GM19240 (cell line): Measurements from ENCODE around the gene PROM1.

Source experiments
- DNase-seq: peaks from one replicate; pipeline ENCODE4 v3.0.0; 2011; ENCODE audit warnings: low spot score; ENCODE audit not compliant: insufficient read length

The PROM1 gene

DNA sequence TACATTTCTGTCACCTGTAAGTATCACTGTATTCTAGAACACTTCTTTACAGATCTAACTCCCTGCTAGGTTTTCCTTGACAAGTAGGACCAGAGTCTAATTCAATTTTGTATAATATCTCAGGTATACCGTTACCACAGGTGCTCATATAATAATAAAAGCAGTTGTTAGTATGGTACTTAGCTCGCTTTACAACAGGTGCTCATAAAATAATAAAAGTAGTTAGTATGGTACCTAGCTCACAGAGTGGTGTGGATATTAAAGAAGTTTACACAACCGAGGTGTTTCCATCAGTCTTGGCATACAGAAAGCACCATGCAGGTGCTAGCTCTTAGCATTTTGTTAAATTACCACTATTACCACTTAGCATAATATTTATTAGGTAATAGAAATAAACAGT, 88.0 kb downstream of the PROM1 start:
- DNase-seq = no peak

GRCh38 chr4:15992167-15992485, 91.7 kb downstream of the PROM1 start:
- DNase-seq = no peak

DNA sequence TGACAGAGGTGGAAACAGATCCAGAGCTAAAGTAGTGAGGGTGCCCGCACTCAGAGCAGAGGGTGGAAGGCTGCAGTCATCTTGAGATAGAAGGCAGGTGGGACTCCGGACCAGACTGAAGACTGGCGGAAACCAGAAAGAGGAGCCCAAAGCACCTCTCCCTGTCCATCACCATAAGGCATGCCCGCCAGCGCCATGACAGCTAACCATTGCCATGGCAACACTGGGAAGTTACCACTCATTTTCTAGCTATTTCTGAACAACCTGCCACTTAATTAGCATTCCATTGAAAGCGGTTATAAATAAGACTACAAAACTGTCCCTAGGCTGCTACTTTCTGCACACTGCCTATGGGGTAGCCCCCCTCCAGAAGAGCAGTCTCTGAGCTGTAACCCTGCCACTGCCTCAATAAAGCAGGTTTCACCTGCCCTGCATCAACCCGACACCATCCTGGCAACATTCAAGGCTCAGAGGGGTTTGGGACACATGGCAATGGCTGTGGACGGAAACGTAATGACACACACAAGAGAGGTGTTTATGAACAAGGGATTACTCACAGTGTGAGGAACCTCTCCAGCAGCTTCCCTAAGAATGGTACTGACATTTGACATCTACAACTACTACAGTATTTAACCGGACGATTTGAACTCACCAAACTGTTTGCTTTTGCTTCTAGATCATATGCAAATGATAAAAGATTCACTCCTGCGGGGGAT, 93.1 kb downstream of the PROM1 start:
- no peak for DNase-seq

DNA sequence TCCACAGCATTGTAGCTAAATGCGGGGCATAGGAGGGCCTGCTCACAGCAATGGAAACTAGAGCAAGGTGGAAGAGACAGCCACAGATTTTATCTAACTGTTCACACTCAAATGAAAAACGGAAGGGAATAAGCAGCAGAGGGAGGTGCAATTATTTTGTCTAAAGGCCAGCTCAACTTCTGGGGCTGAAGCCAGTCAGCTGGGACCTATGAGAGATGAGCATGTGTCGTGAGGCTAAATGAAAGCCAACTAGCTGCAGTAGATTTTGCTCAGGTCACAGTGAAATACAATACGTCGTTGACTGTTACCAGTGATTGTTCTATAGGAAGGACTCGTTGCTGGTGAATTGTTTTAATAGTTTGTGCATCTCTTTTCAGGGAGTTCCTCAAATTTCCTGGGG, 94.4 kb downstream of the PROM1 start:
- no peak for DNase-seq

DNA sequence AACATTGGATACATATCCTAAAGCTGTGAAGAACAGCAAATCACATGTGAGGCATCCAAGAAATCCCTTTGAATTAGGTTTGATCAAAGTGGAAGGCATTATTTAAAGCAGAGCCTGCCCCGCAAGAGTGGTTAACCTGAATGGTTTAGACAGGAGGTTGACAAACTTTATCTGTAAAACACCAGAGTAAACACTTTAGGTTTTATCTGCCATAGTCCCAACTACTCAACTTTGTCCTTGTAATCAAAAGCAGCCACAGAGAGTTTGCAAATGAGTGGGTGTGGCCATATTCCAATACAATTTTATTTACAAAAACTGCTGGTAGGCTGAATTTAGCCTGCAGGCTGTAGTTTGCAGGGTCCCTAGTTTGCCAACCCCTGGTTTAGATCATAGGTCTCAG, 95.6 kb downstream of the PROM1 start:
- no peak for DNase-seq

DNA sequence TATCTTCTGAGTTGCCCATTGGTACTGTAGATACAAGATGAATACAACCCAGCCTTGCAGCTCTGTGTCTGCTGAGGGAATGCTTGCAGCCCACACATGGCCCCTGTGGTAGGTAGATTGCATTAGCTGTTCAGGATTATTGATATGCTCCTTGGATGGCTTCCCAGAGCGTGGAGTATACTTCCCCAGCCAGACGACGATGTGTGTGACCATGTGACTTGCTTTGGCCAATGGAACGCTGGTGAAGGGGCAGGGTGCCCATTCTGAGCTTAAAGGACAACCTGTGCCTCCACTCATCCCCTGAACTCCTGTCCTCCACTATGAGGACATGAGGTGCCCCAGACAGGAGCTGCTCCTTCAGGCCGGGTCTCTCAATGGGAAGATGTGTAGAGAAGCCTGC, 96.9 kb downstream of the PROM1 start:
- no peak for DNase-seq

- no peak for DNase-seq
These were observed 100.2 kb downstream of the PROM1 start for GRCh38 chr4:15983610-15984009.

DNA sequence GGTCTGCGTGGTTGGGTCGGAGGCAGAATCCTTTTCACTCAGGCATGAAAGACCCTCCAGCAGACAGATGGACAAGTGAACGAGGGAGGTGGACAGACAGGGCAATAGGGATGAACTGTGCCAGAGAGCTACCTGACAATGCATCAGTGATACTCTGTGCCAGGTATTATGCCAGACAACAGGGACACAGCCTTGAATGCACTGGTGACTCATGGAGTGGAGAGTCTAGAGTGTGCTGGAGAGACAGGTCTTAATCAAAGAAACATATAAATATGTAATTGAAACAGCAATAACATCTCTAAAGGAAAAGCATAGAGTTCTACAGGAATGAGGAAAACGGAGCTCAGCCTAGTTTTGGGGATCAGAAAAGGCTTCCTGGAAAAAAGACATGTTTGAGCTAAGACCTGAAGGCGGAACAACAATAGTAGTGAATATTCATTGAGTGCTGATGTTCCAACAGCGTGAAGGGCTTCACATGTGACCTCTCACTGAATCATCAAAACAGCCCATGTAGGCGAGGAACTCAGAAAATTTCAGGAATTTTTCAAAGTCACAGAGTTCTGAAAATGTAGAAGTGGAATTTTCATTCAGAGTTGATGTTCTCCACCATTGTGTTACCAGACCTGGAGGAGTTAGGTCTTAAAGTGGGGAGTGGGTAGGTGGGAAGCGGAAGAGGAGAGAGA, 100.8 kb downstream of the PROM1 start:
- DNase-seq = no peak

- no peak for DNase-seq
These were observed 107.1 kb downstream of the PROM1 start for GRCh38 chr4:15976456-15977447.

- DNase-seq = no peak
These were observed 112.6 kb downstream of the PROM1 start for GRCh38 chr4:15971068-15971801.

DNA sequence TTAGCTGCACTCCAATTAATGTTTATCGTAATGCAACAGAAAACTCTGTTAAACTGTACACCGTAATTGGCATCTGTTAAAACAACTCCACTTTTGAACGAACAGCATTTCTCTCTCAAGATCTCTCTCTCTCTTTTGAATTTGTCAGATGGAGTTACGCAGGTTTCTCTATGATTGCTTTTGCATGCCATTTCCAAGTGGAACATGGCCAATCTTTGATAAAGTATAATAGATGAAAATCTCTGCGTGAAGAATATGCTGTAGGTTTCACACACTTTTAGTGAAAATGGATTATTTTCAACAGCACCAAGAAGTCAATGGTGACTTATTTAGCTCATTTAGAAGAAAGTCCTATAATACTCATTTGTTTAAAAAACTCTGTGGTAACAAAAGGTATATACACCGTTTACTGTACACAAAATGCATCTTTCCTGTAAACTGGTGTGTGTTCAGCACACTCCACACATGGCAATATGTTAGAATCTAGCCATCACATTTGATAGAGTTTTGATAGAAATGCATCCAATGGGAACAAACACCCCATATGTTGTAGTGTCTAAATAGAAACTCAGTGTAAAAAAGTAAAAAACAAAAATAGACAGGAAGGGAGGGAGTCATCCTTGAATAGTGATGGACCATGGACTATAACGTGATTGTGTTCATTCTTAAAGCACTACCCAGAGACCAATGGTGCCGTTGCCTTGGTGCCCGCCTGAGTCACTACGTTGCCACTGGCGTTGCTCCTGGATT, 115.1 kb downstream of the PROM1 start:
- DNase-seq = no peak

DNA sequence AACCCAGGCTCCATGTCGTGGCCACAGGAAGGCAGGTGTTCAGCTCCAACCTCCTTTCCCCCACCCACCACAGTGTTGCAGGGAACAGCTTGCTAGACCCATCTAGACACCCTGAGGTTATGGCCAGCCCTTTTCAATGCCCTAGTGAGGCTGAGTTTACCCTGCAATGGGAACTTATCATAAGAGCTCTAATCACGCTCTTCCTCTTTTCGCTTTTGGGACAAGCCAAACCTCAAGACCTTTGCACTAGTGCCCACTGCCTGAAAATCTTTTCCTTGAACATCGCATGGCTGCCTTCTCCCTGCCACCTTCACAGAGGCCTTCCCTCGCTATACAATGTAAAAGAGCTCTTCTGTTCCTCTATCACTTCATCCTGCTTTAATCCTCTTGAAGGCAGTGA, 118.5 kb downstream of the PROM1 start:
- DNase-seq = no peak

- no peak for DNase-seq
These were observed 119.7 kb downstream of the PROM1 start for GRCh38 chr4:15964159-15964558.

- no peak for DNase-seq
These were observed 120.2 kb downstream of the PROM1 start for GRCh38 chr4:15963576-15963975.

DNA sequence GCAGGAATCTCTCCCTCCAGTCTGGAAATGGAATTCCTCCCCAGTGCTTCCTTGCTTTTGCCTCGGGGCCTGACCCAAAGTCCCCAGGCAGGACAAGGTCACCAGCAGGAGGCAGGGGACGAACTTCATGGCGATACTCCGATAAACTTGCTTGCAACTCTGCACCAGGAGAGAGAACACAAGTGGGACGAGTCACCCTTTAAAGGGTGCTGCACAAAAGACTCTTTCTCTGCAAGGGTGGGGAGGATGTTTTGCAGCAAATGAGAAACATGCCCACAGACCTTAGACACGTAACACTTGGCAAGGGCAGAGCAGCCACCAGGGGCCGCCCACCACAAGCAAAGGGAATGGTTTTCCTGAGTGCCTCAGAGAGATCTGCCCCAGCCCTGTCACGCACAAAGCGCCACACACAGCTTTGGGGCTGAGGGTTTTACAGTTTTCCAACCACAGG, 120.8 kb downstream of the PROM1 start, which contains the start of gene FGFBP2:
TSS of gene FGFBP2 (minus strand) at position 175 of the 451 bp plus-strand sequence. CDS start at position 129, 46 bp downstream.
- no peak for DNase-seq

DNA sequence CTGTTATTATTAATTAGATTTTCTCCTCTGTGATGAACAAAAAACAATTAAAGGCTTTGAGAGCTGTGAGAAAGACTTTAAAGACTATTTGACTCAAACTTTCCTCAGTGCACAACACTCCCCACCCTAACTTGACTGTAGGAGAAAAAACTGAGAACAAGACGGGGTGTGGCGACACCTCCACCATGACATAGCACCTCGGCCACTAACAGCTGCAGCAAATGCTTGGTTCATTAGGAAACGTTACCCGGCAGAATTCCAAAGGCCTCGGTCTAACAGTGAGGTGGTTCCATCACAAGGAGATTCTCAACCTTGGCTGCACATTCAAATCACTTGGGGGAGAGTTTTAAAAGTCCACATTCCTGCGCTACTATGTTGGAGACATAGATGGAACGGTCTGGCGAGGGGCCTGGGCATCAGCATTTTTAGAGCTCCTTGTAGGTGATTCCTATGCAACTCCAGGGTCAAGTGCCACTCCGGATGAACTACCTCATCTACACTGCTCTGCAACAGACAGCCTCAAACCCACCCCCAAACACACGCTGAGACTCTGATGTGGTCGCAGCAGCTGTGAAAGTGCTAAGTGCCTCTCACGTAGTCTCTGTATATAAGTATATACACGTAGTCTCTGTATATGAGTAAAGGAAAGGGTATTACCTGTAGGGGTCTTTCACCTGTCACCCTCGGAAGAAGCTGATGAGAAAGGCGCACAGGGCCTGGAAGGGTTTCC, 121.9 kb downstream of the PROM1 start:
- DNase-seq = no peak

DNA sequence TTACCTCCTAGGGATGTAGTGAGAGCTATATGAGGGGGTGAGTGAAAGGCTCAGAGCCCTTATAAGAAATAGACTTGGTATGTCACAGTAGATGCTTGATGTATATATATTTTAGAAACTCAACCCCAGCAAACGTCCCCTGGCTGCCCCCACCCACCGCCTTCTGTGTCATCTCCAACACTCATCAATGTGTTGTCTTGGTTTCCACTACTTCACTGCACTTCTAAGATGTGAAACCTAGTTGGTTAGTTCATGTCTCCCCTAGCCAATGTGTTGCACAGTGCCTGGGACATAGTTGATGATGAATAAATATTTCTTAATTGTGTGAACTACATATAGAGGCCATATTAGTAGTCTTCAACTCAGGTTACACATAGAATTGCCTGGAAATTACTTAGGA, 125.3 kb downstream of the PROM1 start:
- DNase-seq = no peak

DNA sequence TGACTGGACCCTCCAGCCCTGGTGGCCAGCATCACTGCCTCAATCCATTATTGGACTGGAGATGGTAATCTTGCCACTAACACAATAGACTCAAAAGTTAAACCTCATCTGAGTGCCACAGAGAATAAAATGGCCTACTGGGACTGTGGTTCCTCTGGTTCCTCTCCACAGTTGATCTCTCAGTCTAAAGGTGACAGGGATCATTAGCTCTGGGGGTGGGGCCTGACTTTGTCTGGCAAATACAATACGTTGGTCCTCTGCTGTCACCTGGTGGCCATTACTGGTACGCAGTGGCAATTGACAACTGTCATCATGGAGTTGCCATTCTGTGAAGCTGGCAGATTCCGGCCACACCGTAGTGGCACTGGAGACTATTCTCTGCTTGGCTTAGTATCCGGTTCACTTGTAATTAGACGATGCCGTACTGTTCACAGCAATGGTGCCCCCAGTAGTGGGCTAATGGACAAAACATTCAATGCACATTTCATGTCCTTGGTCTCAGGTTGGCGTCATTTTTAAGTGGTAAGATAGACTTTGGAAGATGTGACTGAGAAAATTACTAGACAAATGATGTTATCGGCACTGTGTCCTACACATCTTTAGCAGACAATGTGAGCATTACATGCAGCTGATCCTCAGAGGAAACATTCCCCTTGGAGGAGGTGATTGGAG, 127.5 kb downstream of the PROM1 start:
- DNase-seq = peak; percentile 69

DNA sequence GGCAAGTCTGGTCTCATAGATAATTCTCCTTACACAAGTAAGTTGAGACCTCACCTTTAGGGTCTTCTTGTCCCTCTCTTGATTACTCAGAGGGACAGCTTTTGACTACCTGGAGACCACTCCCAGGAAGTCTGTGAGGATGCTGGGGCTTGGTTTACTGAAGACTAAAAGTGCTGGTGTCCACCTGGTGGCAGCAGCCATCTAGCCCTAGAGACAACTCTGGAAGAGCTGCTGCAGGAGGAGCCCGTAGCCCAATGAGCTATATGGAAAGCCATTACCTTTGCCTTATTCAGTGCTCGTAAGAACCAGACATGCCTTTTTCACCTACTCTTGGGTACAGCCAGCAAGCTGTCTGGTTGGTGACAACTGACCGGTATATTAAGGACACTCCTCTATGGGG, 128.2 kb downstream of the PROM1 start:
- no peak for DNase-seq
